CD4-positive, alpha-beta memory T cell (primary cell): ENCODE measurements around the gene PARVG. TPM values are rescaled to one million over a fixed set of nuclear protein-coding genes. Genes with fewer than 3 reads are reported as not detected.

Experiments used
- CTCF ChIA-PET: fragments of 350-600 bp; sonication (Branson Sonifier 250); formaldehyde crosslinking; loops from one replicate; lab custom pipeline; 2021; ENCODE audit warnings: inconsistent platforms; ENCODE audit not compliant: partially characterized antibody; lab: Charles Lee
- POLR2A ChIA-PET: fragments of 350-600 bp; sonication (Branson Sonifier 250); formaldehyde crosslinking; loops from one replicate; lab custom pipeline; 2021; ENCODE audit not compliant: partially characterized antibody; lab: Charles Lee
- DNase-seq, 5 donors: peaks; one replicate each; pipeline versions ENCODE4 v3.0.0 to v3.0.0-alpha.2; 2020 to 2022; ENCODE audit warnings: mixed read lengths in 1 of 5
- H3K27ac ChIP-seq: one replicate; pipeline ENCODE4 v1.7.0; 2013; ENCODE audit warnings: low read depth, low read length
- H3K27me3 ChIP-seq: 2 replicates; pipeline ENCODE4 v1.7.0; 2013; ENCODE audit warnings: mild to moderate bottlenecking, low read length, moderate library complexity; ENCODE audit not compliant: insufficient read depth
- H3K36me3 ChIP-seq: 2 replicates; pipeline ENCODE4 v1.7.0; 2013; ENCODE audit warnings: mild to moderate bottlenecking, low read length, moderate library complexity; ENCODE audit not compliant: insufficient read depth
- H3K4me1 ChIP-seq: 2 replicates; pipeline ENCODE4 v1.7.0; 2013; ENCODE audit warnings: mild to moderate bottlenecking, low read length, moderate library complexity; ENCODE audit not compliant: insufficient read depth
- H3K4me3 ChIP-seq, 2 donors: one replicate each; pipeline ENCODE4 v1.7.0; 2013; ENCODE audit warnings: low read length in 2 of 2, mild to moderate bottlenecking in 1 of 2
- H3K9me3 ChIP-seq, 2 donors: one replicate each; pipeline ENCODE4 v1.7.0; 2013; ENCODE audit warnings: low read length in 2 of 2, control low read depth in 1 of 2; ENCODE audit not compliant: control insufficient read depth in 1 of 2
- H3K27ac Mint-ChIP-seq, 7 donors: one replicate each; pipeline ENCODE4 v1.8.0; 2020 to 2021; ENCODE audit warnings: mixed read lengths in 7 of 7, mild to moderate bottlenecking in 6 of 7, inconsistent platforms in 3 of 7, moderate library complexity in 3 of 7
- H3K27me3 Mint-ChIP-seq, 2 donors: one replicate each; pipeline ENCODE4 v1.8.0; 2020 to 2021; ENCODE audit warnings: mixed read lengths in 2 of 2
- H3K36me3 Mint-ChIP-seq, 2 donors: one replicate each; pipeline ENCODE4 v1.8.0; 2020 to 2021; ENCODE audit warnings: mixed read lengths in 2 of 2, inconsistent platforms in 1 of 2, mild to moderate bottlenecking in 1 of 2
- H3K4me1 Mint-ChIP-seq, 4 donors: one replicate each; pipeline ENCODE4 v1.8.0; 2020 to 2021; ENCODE audit warnings: mixed read lengths in 4 of 4, mild to moderate bottlenecking in 1 of 4
- H3K4me3 Mint-ChIP-seq, 8 donors: one replicate each; pipeline ENCODE4 v1.8.0; 2020 to 2021; ENCODE audit warnings: mixed read lengths in 8 of 8, mild to moderate bottlenecking in 7 of 8, moderate library complexity in 6 of 8, inconsistent platforms in 3 of 8
- H3K9me3 Mint-ChIP-seq, 8 donors: one replicate each; pipeline ENCODE4 v1.8.0; 2020 to 2021; ENCODE audit warnings: mixed read lengths in 8 of 8, mild to moderate bottlenecking in 5 of 8, inconsistent platforms in 3 of 8, moderate library complexity in 1 of 8
- intact Hi-C: fragments of 100-400 bp; cut with micrococcal nuclease; formaldehyde crosslinking; loops from one replicate; pipeline ENCODE4 v1.15.1; 2023
- polyA plus RNA-seq, 2 donors: library from polyadenylated mRNA; unstranded; fragments of 300-500 nt; fragmentation: Illumina TruSeq; gene quantifications; one replicate each; pipeline ENCODE4 v1.2.3, GENCODE V29; 2021
- total RNA-seq, 2 experiments: library from RNA; stranded (reverse); gene quantifications; one replicate each; pipeline ENCODE4 v1.2.3, GENCODE V29; 2021

The PARVG gene
- total and polyA plus RNA-seq, 4 experiments from 2014 or later: 39.6 to 194 (median 122) TPM

GRCh38 chr22:44155115-44155514 is 25.6 kb upstream of the PARVG start:
- POLR2A ChIA-PET: no interaction called here
- H3K27me3 ChIP-seq: no peaks in the 10 kb centered on the region
- no peak overlapping the region for H3K27ac Mint-ChIP-seq
- no peak overlapping the region for H3K4me3 Mint-ChIP-seq
- CTCF ChIA-PET: no interaction called here
- H3K36me3 ChIP-seq: no peaks in the 10 kb centered on the region
- peaks cover 0 to 18% of the 10 kb centered on the region in 2 donors for H3K36me3 Mint-ChIP-seq
- no peaks in the 10 kb centered on the region for H3K27me3 Mint-ChIP-seq
- H3K4me3 ChIP-seq: no peak overlapping the region
- H3K4me1 ChIP-seq: peaks cover 11% of the 10 kb centered on the region
- H3K27ac ChIP-seq: no peak overlapping the region
- no peaks in the 10 kb centered on the region for H3K4me1 Mint-ChIP-seq
- H3K9me3 ChIP-seq: no peaks in the 10 kb centered on the region
- intact Hi-C loops: no loop called here
- H3K9me3 Mint-ChIP-seq: no peaks in the 10 kb centered on the region
- DNase-seq: no peak

- POLR2A ChIA-PET: no interaction called here
- no peak overlapping the region for H3K4me3 Mint-ChIP-seq
Measured at GRCh38 chr22:44157916-44158618, 22.7 kb upstream of the PARVG start.

GRCh38 chr22:44158816-44159215 is 21.9 kb upstream of the PARVG start:
- no peaks in the 10 kb centered on the region for H3K27me3 Mint-ChIP-seq
- no peak for DNase-seq
- H3K4me1 Mint-ChIP-seq: no peaks in the 10 kb centered on the region
- CTCF ChIA-PET: no interaction called here
- POLR2A ChIA-PET: no interaction called here
- H3K27me3 ChIP-seq: no peaks in the 10 kb centered on the region
- no peak overlapping the region for H3K27ac ChIP-seq
- H3K9me3 ChIP-seq: no peaks in the 10 kb centered on the region
- no peak overlapping the region for H3K4me3 Mint-ChIP-seq
- H3K36me3 ChIP-seq: no peaks in the 10 kb centered on the region
- H3K9me3 Mint-ChIP-seq: no peaks in the 10 kb centered on the region
- no peak overlapping the region for H3K4me3 ChIP-seq
- H3K36me3 Mint-ChIP-seq: peaks cover 0 to 10% of the 10 kb centered on the region in 2 donors
- intact Hi-C loops: no loop called here
- peaks cover 8% of the 10 kb centered on the region for H3K4me1 ChIP-seq
- H3K27ac Mint-ChIP-seq: no peak overlapping the region

More at GRCh38 chr22:44157916-44158618, 22.7 kb upstream of the PARVG start:
- no peak overlapping the region for H3K4me3 ChIP-seq
- Mint-ChIP-seq H3K27ac (peak overlapping the region in 1 of 7 donors; percentile 32), H3K27me3 (no peaks in the 10 kb centered on the region), H3K4me1 (no peaks in the 10 kb centered on the region), H3K9me3 (no peaks in the 10 kb centered on the region), H3K36me3 (peaks cover 0 to 10% of the 10 kb centered on the region in 2 donors)
- peaks cover 11% of the 10 kb centered on the region for H3K4me1 ChIP-seq
- CTCF ChIA-PET: no interaction called here
- H3K36me3 ChIP-seq: no peaks in the 10 kb centered on the region
- no peaks in the 10 kb centered on the region for H3K9me3 ChIP-seq
- intact Hi-C loops: no loop called here
- H3K27ac ChIP-seq: no peak overlapping the region
- H3K27me3 ChIP-seq: no peaks in the 10 kb centered on the region
- DNase-seq: no peak

- no peak overlapping the region for H3K27ac Mint-ChIP-seq
- no peak overlapping the region for H3K27ac ChIP-seq
- peaks cover 4% of the 10 kb centered on the region for H3K4me1 ChIP-seq
- POLR2A ChIA-PET: no interaction called here
- no peaks in the 10 kb centered on the region for H3K4me1 Mint-ChIP-seq
- H3K4me3 Mint-ChIP-seq: no peak overlapping the region
- intact Hi-C loops: no loop called here
- H3K27me3 ChIP-seq: no peaks in the 10 kb centered on the region
- DNase-seq: no peak
- no peaks in the 10 kb centered on the region for H3K36me3 ChIP-seq
- no peaks in the 10 kb centered on the region for H3K9me3 ChIP-seq
- peaks cover 0 to 10% of the 10 kb centered on the region in 2 donors for H3K36me3 Mint-ChIP-seq
- no peak overlapping the region for H3K4me3 ChIP-seq
- CTCF ChIA-PET: no interaction called here
- no peaks in the 10 kb centered on the region for H3K27me3 Mint-ChIP-seq
- no peaks in the 10 kb centered on the region for H3K9me3 Mint-ChIP-seq
Measured at GRCh38 chr22:44159221-44159620, 21.5 kb upstream of the PARVG start.

GRCh38 chr22:44159811-44160210 is 20.9 kb upstream of the PARVG start:
- Mint-ChIP-seq H3K36me3 (peaks cover 0 to 10% of the 10 kb centered on the region in 2 donors), H3K27ac (no peak overlapping the region), H3K9me3 (no peaks in the 10 kb centered on the region), H3K4me1 (no peaks in the 10 kb centered on the region), H3K4me3 (no peak overlapping the region), H3K27me3 (no peaks in the 10 kb centered on the region)
- ChIA-PET POLR2A (no interaction called here), CTCF (no interaction called here)
- Histone ChIP-seq H3K27ac (no peak overlapping the region), H3K36me3 (no peaks in the 10 kb centered on the region), H3K27me3 (no peaks in the 10 kb centered on the region), H3K9me3 (no peaks in the 10 kb centered on the region), H3K4me1 (no peaks in the 10 kb centered on the region), H3K4me3 (no peak overlapping the region)
- intact Hi-C loops: no loop called here
- no peak for DNase-seq

GRCh38 chr22:44160421-44160820 is 20.3 kb upstream of the PARVG start:
- H3K4me3 Mint-ChIP-seq: no peak overlapping the region
- H3K27ac Mint-ChIP-seq: no peak overlapping the region
- no peaks in the 10 kb centered on the region for H3K27me3 Mint-ChIP-seq
- no peak overlapping the region for H3K27ac ChIP-seq
- peaks cover 0 to 10% of the 10 kb centered on the region in 2 donors for H3K36me3 Mint-ChIP-seq
- CTCF ChIA-PET: no interaction called here
- no peaks in the 10 kb centered on the region for H3K9me3 ChIP-seq
- H3K27me3 ChIP-seq: no peaks in the 10 kb centered on the region
- POLR2A ChIA-PET: no interaction called here
- no peaks in the 10 kb centered on the region for H3K4me1 Mint-ChIP-seq
- H3K4me1 ChIP-seq: no peaks in the 10 kb centered on the region
- no peaks in the 10 kb centered on the region for H3K36me3 ChIP-seq
- DNase-seq: no peak
- H3K4me3 ChIP-seq: no peak overlapping the region
- H3K9me3 Mint-ChIP-seq: no peaks in the 10 kb centered on the region
- intact Hi-C loops: no loop called here

GRCh38 chr22:44161673-44162072 is 19.1 kb upstream of the PARVG start:
- CTCF ChIA-PET: no interaction called here
- no peaks in the 10 kb centered on the region for H3K27me3 Mint-ChIP-seq

More at GRCh38 chr22:44161673-44162072, 19.1 kb upstream of the PARVG start:
- Histone ChIP-seq H3K27me3 (no peaks in the 10 kb centered on the region), H3K4me1 (no peaks in the 10 kb centered on the region), H3K27ac (no peak overlapping the region), H3K36me3 (no peaks in the 10 kb centered on the region), H3K4me3 (no peak overlapping the region), H3K9me3 (no peaks in the 10 kb centered on the region)
- intact Hi-C loops: no loop called here
- Mint-ChIP-seq H3K9me3 (no peaks in the 10 kb centered on the region), H3K4me3 (no peak overlapping the region), H3K4me1 (no peaks in the 10 kb centered on the region), H3K36me3 (peaks cover 0 to 10% of the 10 kb centered on the region in 2 donors), H3K27ac (no peak overlapping the region)
- POLR2A ChIA-PET: no interaction called here
- no peak for DNase-seq
